Ectodermal cell (in vitro differentiated cells): ENCODE measurements around the gene ETDA. TPM values are rescaled to one million over a fixed set of nuclear protein-coding genes. Genes with fewer than 3 reads are reported as not detected.
"Not testable (repeated sequence)": the region's sequence is repeated elsewhere in the genome, so short reads cannot be mapped to it uniquely, and the experiment has no call there.

ENCODE experiments used
- H3K27ac ChIP-seq: 2 replicates; pipeline ENCODE4 v1.7.0; 2013; ENCODE audit warnings: mild to moderate bottlenecking, low read depth, low read length; ENCODE audit not compliant: insufficient read depth, poor library complexity, severe bottlenecking
- H3K27me3 ChIP-seq: 2 replicates; pipeline ENCODE4 v1.7.0; 2013; ENCODE audit warnings: mild to moderate bottlenecking, low read length; ENCODE audit not compliant: insufficient read depth, control insufficient read depth, poor library complexity, severe bottlenecking
- H3K36me3 ChIP-seq: one replicate; pipeline ENCODE4 v1.7.0; 2013; ENCODE audit warnings: low read length; ENCODE audit not compliant: control insufficient read depth, insufficient read depth
- H3K4me1 ChIP-seq: one replicate; pipeline ENCODE4 v1.7.0; 2013; ENCODE audit warnings: low read length; ENCODE audit not compliant: control insufficient read depth, insufficient read depth
- H3K4me3 ChIP-seq: 2 replicates; pipeline ENCODE4 v1.7.0; 2013; ENCODE audit warnings: low read depth, low read length, control low read depth; ENCODE audit not compliant: insufficient read depth
- H3K9me3 ChIP-seq: 2 replicates; pipeline ENCODE4 v1.7.0; 2013; ENCODE audit warnings: mild to moderate bottlenecking, low read length, moderate library complexity; ENCODE audit not compliant: control insufficient read depth
- WGBS, 2 experiments: methylation state at CpG; one replicate each; pipeline ENCODE4 v1.1.7; 2013; ENCODE audit warnings: missing lambda C conversion rate in 2 of 2; 5-methylcytosine and 5-hydroxymethylcytosine counted together
- polyA plus RNA-seq, 4 experiments: library from polyadenylated mRNA; stranded (reverse); fragments of 50-300 nt; gene quantifications; one replicate each; pipeline ENCODE4 v1.2.3, GENCODE V29; 2013

The ETDA gene
- polyA plus RNA-seq (2013, experiment 1 of 4): not detected
- polyA plus RNA-seq (2013, experiment 2 of 4): not detected
- polyA plus RNA-seq (2013, experiment 3 of 4): not detected
- polyA plus RNA-seq (2013, experiment 4 of 4): not detected

GRCh38 chrX:135252011-135252518, at the start of gene ETDA:
Gene ETDA (plus strand): TSS chrX:135252061. CDS start chrX:135253277, 1,216 bp downstream.
- H3K27ac ChIP-seq, H3K27me3 ChIP-seq, H3K4me1 ChIP-seq, H3K4me3 ChIP-seq, H3K9me3 ChIP-seq, H3K36me3 ChIP-seq: not testable (repeated sequence)
- no CpG with 5 or more reads among the region's 1 CpG for WGBS, 2 experiments

GRCh38 chrX:135206427-135206826, 45.4 kb upstream of the ETDA start:
- not testable (repeated sequence) for H3K27ac ChIP-seq, H3K4me3 ChIP-seq, H3K9me3 ChIP-seq, H3K27me3 ChIP-seq, H3K4me1 ChIP-seq, H3K36me3 ChIP-seq
- 32 to 39% methylated on average over 10 of the region's 11 CpGs for WGBS, 2 experiments

GRCh38 chrX:135213200-135213844, 38.5 kb upstream of the ETDA start:
- Histone ChIP-seq H3K36me3 (no peaks in the 10 kb centered on the region), H3K27ac (no peak overlapping the region), H3K4me3 (no peak overlapping the region), H3K4me1 (no peaks in the 10 kb centered on the region), H3K9me3 (no peaks in the 10 kb centered on the region), H3K27me3 (no peaks in the 10 kb centered on the region)
- WGBS, 2 experiments: 95 to 97% methylated on average over 8 of the region's 8 CpGs

GRCh38 chrX:135245989-135246388, 5.9 kb upstream of the ETDA start:
- not testable (repeated sequence) for H3K9me3 ChIP-seq, H3K36me3 ChIP-seq, H3K4me3 ChIP-seq, H3K4me1 ChIP-seq, H3K27ac ChIP-seq, H3K27me3 ChIP-seq
- WGBS, 2 experiments: no CpG with 5 or more reads among the region's 6 CpGs

GRCh38 chrX:135256087-135256684, 4.3 kb downstream of the ETDA start:
- not testable (repeated sequence) for H3K27me3 ChIP-seq, H3K4me3 ChIP-seq, H3K27ac ChIP-seq, H3K9me3 ChIP-seq, H3K36me3 ChIP-seq, H3K4me1 ChIP-seq
- 97 to 100% methylated on average over 6 of the region's 8 CpGs for WGBS, 2 experiments

GRCh38 chrX:135256923-135257322, 5.1 kb downstream of the ETDA start:
- Histone ChIP-seq H3K27ac (no peak overlapping the region), H3K4me1 (no peaks in the 10 kb centered on the region), H3K36me3 (no peaks in the 10 kb centered on the region), H3K9me3 (no peaks in the 10 kb centered on the region), H3K4me3 (no peak overlapping the region), H3K27me3 (no peaks in the 10 kb centered on the region)
- WGBS, 2 experiments: 90 to 99% methylated on average over 6 of the region's 6 CpGs

GRCh38 chrX:135257469-135257868, 5.6 kb downstream of the ETDA start:
- 96 to 98% methylated on average over 5 of the region's 6 CpGs for WGBS, 2 experiments
- Histone ChIP-seq H3K9me3 (no peaks in the 10 kb centered on the region), H3K36me3 (no peaks in the 10 kb centered on the region), H3K27me3 (no peaks in the 10 kb centered on the region), H3K27ac (no peak overlapping the region), H3K4me1 (no peaks in the 10 kb centered on the region), H3K4me3 (no peak overlapping the region)

GRCh38 chrX:135260976-135261375, 9.1 kb downstream of the ETDA start:
- not testable (repeated sequence) for H3K36me3 ChIP-seq, H3K4me1 ChIP-seq, H3K9me3 ChIP-seq, H3K27ac ChIP-seq, H3K27me3 ChIP-seq, H3K4me3 ChIP-seq
- 94% methylated on average over 2 of the region's 2 CpGs; no CpG with 5 or more reads in 1 of the 2 experiments for WGBS, 2 experiments

- not testable (repeated sequence) for H3K4me1 ChIP-seq, H3K27me3 ChIP-seq, H3K4me3 ChIP-seq, H3K36me3 ChIP-seq, H3K9me3 ChIP-seq, H3K27ac ChIP-seq
- WGBS, 2 experiments: 92 to 93% methylated on average over 8 of the region's 8 CpGs
These were observed 11.5 kb downstream of the ETDA start for GRCh38 chrX:135263376-135263775.

- H3K27me3 ChIP-seq: no peaks in the 10 kb centered on the region
- no peak overlapping the region for H3K27ac ChIP-seq
- WGBS, 2 experiments: 92% methylated on average over 4 of the region's 4 CpGs
- no peaks in the 10 kb centered on the region for H3K36me3 ChIP-seq
- H3K4me1 ChIP-seq: no peaks in the 10 kb centered on the region
- no peak overlapping the region for H3K4me3 ChIP-seq
- no peaks in the 10 kb centered on the region for H3K9me3 ChIP-seq
These were observed 12.3 kb downstream of the ETDA start for GRCh38 chrX:135264206-135264605.
